ENCODE measurements around the gene KRT71. TPM values are rescaled to one million over a fixed set of nuclear protein-coding genes. Genes with fewer than 3 reads are reported as not detected.

Gene KRT71
- total RNA-seq, 1 experiment from 2014 or later, result not detected

GRCh38 chr12:52513736-52514135, 39.2 kb downstream of the KRT71 start:
- no TSS peak for BruUV-seq (replicated peaks)
- H3K79me2 ChIP-seq (ENCODE audit: low read depth), result no peaks in the 10 kb centered on the region
- H2AFZ ChIP-seq, result no peak overlapping the region
- CTCF ChIA-PET, result no interaction called here
- TF ChIP-seq EZH2 (IDR thresholded peaks at IDR 0.05; ENCODE audit: low read depth), result no peak
- TF ChIP-seq CTCF (conservative IDR thresholded peaks at IDR 0.05), result no peak
- no peaks in the 10 kb centered on the region for H3K4me1 ChIP-seq (replicated peaks; ENCODE audit: insufficient read depth)
- H3K9me2 ChIP-seq (ENCODE audit: insufficient read depth), result no peaks in the 10 kb centered on the region
- H4K20me1 ChIP-seq (ENCODE audit: insufficient read depth), result no peaks in the 10 kb centered on the region
- H3K4me2 ChIP-seq, result no peak overlapping the region
- intact Hi-C loops (cut with micrococcal nuclease; ENCODE audit: unreplicated experiment), result no loop called here
- no peak overlapping the region for H3K27ac ChIP-seq
- DNase-seq, result peak in 1 of 2 experiments; percentile 59
- 0 out of 2 replicates have a peak, but pooled peaks cover 3% of the 10 kb centered on the region for H3F3A ChIP-seq (ENCODE audit: insufficient read depth, low read depth)
- POLR2A ChIA-PET (ENCODE audit: unreplicated experiment), result no interaction called here
- H3K27me3 ChIP-seq (ENCODE audit: insufficient read depth, low read depth), result no peaks in the 10 kb centered on the region
- H3K36me3 ChIP-seq (ENCODE audit: low read depth), result no peaks in the 10 kb centered on the region
- H3K4me3 ChIP-seq, result no peak overlapping the region
- H3K9me3 ChIP-seq (ENCODE audit: insufficient read depth, low read depth), result peaks cover 5% of the 10 kb centered on the region; the same call in 1 of the 2 replicates

GRCh38 chr12:52508211-52508610, 44.7 kb downstream of the KRT71 start:
- no peak overlapping the region for H3K27ac ChIP-seq
- no peak for TF ChIP-seq CTCF (conservative IDR thresholded peaks at IDR 0.05)
- TF ChIP-seq EZH2 (IDR thresholded peaks at IDR 0.05; ENCODE audit: low read depth), result no peak
- H3F3A ChIP-seq (ENCODE audit: insufficient read depth, low read depth), result no peaks in the 10 kb centered on the region
- no peaks in the 10 kb centered on the region for H3K79me2 ChIP-seq (ENCODE audit: low read depth)
- ChIA-PET POLR2A (ENCODE audit: unreplicated experiment) (no interaction called here), CTCF (interaction anchor here (1.8 kb wide), 1 partner anchor 14 kb away, joined by 5 read pairs; no protein-coding TSS in a partner anchor)
- no TSS peak for BruUV-seq (replicated peaks)
- peaks cover 11% of the 10 kb centered on the region; the same call in 1 of the 2 replicates for H3K9me3 ChIP-seq (ENCODE audit: insufficient read depth, low read depth)
- no peak overlapping the region for H2AFZ ChIP-seq
- no peaks in the 10 kb centered on the region for H3K4me1 ChIP-seq (replicated peaks; ENCODE audit: insufficient read depth)
- intact Hi-C loops (cut with micrococcal nuclease; ENCODE audit: unreplicated experiment), result no loop called here
- H4K20me1 ChIP-seq (ENCODE audit: insufficient read depth), result no peaks in the 10 kb centered on the region
- no peaks in the 10 kb centered on the region for H3K9me2 ChIP-seq (ENCODE audit: insufficient read depth)
- no peak for DNase-seq
- H3K4me3 ChIP-seq, result no peak overlapping the region
- no peaks in the 10 kb centered on the region for H3K27me3 ChIP-seq (ENCODE audit: insufficient read depth, low read depth)
- no peak overlapping the region for H3K4me2 ChIP-seq
- H3K36me3 ChIP-seq (ENCODE audit: low read depth), result no peaks in the 10 kb centered on the region

- DNase-seq, result peak in 1 of 2 experiments; percentile 36
- intact Hi-C loops (cut with micrococcal nuclease; ENCODE audit: unreplicated experiment), result no loop called here
These were observed 45.9 kb downstream of the KRT71 start for GRCh38 chr12:52506858-52507715.

More at GRCh38 chr12:52506858-52507715, 45.9 kb downstream of the KRT71 start:
- H2AFZ ChIP-seq, result no peak overlapping the region
- no peak overlapping the region for H3K27ac ChIP-seq
- ChIA-PET POLR2A (ENCODE audit: unreplicated experiment) (interaction anchor here (0.7 kb wide), 1 partner anchor 463 kb away, joined by 4 read pairs; no protein-coding TSS in a partner anchor), CTCF (interaction anchor here (0.6 to 1.8 kb wide), 2 partner anchors 13 to 65 kb away, joined by 3 to 5 read pairs; no protein-coding TSS in a partner anchor)
- TF ChIP-seq EZH2 (IDR thresholded peaks at IDR 0.05; ENCODE audit: low read depth), result no peak
- peak; percentile 70 for TF ChIP-seq CTCF (conservative IDR thresholded peaks at IDR 0.05)
- H3K9me3 ChIP-seq (ENCODE audit: insufficient read depth, low read depth), result peaks cover 11% of the 10 kb centered on the region; the same call in 1 of the 2 replicates
- no TSS peak for BruUV-seq (replicated peaks)
- no peaks in the 10 kb centered on the region for H3K79me2 ChIP-seq (ENCODE audit: low read depth)
- H3K27me3 ChIP-seq (ENCODE audit: insufficient read depth, low read depth), result no peaks in the 10 kb centered on the region
- no peaks in the 10 kb centered on the region for H3F3A ChIP-seq (ENCODE audit: insufficient read depth, low read depth)
- H3K36me3 ChIP-seq (ENCODE audit: low read depth), result no peaks in the 10 kb centered on the region
- H3K9me2 ChIP-seq (ENCODE audit: insufficient read depth), result no peaks in the 10 kb centered on the region
- H3K4me3 ChIP-seq, result no peak overlapping the region
- no peaks in the 10 kb centered on the region for H3K4me1 ChIP-seq (replicated peaks; ENCODE audit: insufficient read depth)
- no peak overlapping the region for H3K4me2 ChIP-seq
- no peaks in the 10 kb centered on the region for H4K20me1 ChIP-seq (ENCODE audit: insufficient read depth)
